ENCODE measurements around the gene ATP10A. TPM values are rescaled to one million over a fixed set of nuclear protein-coding genes. Genes with fewer than 3 reads are reported as not detected.

Gene ATP10A
- total RNA-seq, 3 donors from 2014 or later: 6.4 to 17.4 (median 7.2) TPM

DNA sequence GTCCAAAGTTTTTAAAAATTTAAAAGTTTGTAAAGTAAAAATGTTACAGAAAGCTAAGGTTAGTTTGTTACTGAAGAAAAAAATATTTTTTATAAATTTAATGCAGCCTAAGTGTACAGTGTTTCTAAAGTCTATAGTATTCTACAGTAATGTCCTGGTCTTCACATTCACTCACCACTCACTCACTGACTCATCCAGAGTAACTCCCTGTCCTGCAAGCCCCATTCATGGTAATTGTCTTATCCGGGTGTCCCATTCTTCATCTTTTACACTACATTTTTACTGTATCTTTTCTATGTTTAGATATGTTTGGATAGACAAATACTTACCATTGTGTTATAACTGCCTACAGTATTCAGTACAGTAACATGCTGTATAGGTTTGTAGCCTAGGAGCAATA is 36.7 kb upstream of the ATP10A start:
- TF ChIP-seq, protein P1, sequence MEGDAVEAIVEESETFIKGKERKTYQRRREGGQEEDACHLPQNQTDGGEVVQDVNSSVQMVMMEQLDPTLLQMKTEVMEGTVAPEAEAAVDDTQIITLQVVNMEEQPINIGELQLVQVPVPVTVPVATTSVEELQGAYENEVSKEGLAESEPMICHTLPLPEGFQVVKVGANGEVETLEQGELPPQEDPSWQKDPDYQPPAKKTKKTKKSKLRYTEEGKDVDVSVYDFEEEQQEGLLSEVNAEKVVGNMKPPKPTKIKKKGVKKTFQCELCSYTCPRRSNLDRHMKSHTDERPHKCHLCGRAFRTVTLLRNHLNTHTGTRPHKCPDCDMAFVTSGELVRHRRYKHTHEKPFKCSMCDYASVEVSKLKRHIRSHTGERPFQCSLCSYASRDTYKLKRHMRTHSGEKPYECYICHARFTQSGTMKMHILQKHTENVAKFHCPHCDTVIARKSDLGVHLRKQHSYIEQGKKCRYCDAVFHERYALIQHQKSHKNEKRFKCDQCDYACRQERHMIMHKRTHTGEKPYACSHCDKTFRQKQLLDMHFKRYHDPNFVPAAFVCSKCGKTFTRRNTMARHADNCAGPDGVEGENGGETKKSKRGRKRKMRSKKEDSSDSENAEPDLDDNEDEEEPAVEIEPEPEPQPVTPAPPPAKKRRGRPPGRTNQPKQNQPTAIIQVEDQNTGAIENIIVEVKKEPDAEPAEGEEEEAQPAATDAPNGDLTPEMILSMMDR (IDR thresholded peaks at IDR 0.05): no peak
- TF ChIP-seq POLR2AphosphoS5 (IDR thresholded peaks at IDR 0.05) (no peak), POLR2A (IDR thresholded peaks at IDR 0.05) (no peak)
- DNase-seq (ENCODE audit: low spot score in 2 of 2): no peak
- Histone ChIP-seq H3K4me3 (no peak overlapping the region), H3K27me3 (no peaks in the 10 kb centered on the region), H3K27ac (no peak overlapping the region), H3K9me3 (no peaks in the 10 kb centered on the region), H3K4me1 (no peaks in the 10 kb centered on the region), H3K36me3 (no peaks in the 10 kb centered on the region)
- intact Hi-C loops (cut with DNase I; ENCODE audit: low total_unique reads): no loop called here

DNA sequence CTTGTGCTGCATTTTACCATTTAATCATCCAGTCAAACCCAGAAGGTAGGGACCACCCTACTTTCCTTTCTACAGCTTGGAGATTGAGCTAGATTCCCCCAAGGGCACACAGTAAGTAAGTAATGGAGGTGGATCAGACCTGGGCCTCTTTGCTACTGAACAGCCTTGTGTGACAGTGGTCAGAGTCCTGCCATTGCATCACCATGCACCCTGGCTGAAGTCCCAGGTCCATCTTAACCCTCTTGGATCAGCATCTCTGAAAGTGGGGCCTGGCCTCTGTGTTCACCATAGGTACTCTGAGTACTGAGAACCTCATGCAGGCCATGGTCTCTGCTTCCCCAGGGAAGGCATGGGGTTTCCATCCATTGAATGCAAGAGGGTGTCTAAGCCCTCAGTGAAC is 34.5 kb upstream of the ATP10A start:
- H3K27ac ChIP-seq: no peak overlapping the region
- no peaks in the 10 kb centered on the region for H3K36me3 ChIP-seq
- no peak for TF ChIP-seq POLR2A (IDR thresholded peaks at IDR 0.05)
- TF ChIP-seq, protein P1 (IDR thresholded peaks at IDR 0.05): no peak
- TF ChIP-seq POLR2AphosphoS5 (IDR thresholded peaks at IDR 0.05): no peak
- no peak for DNase-seq (ENCODE audit: low spot score in 2 of 2)
- no peaks in the 10 kb centered on the region for H3K27me3 ChIP-seq
- H3K4me1 ChIP-seq: no peaks in the 10 kb centered on the region
- H3K4me3 ChIP-seq: no peak overlapping the region
- intact Hi-C loops (cut with DNase I; ENCODE audit: low total_unique reads): no loop called here
- H3K9me3 ChIP-seq: no peaks in the 10 kb centered on the region

DNA sequence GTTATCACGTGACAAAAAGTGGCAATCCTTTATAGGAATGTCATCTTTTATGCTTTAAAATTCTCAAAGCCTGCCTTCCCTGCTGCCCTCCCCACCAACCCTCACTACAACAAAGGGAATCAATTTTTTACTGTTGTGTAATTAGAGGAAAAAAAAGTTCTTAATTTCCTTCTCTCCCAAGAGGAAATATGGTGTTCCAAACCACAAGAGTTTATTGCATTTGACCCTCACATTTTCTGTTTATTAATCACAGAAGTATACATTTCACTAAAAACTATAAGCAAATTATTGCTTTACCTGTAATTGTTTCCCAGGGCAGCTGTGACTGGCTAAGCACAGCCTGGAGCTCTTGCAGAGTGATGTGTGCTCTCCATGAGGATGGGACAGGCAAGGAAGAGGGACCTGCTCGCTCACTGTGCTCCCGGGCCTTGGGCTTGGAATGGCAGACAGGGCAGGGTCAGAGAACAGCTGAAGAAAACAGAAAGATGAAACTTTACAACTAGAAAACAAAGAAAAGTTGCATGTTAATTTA is 31.3 kb upstream of the ATP10A start:
- no peak for DNase-seq (ENCODE audit: low spot score in 2 of 2)
- H3K9me3 ChIP-seq: no peaks in the 10 kb centered on the region
- H3K4me1 ChIP-seq: peaks cover 0 to 4% of the 10 kb centered on the region in 2 donors
- TF ChIP-seq POLR2AphosphoS5 (IDR thresholded peaks at IDR 0.05) (no peak), POLR2A (IDR thresholded peaks at IDR 0.05) (no peak)
- TF ChIP-seq, protein P1 (IDR thresholded peaks at IDR 0.05): no peak
- H3K27ac ChIP-seq: no peak overlapping the region
- no peak overlapping the region for H3K4me3 ChIP-seq
- intact Hi-C loops (cut with DNase I; ENCODE audit: low total_unique reads): no loop called here
- H3K27me3 ChIP-seq: no peaks in the 10 kb centered on the region
- H3K36me3 ChIP-seq: no peaks in the 10 kb centered on the region

DNA sequence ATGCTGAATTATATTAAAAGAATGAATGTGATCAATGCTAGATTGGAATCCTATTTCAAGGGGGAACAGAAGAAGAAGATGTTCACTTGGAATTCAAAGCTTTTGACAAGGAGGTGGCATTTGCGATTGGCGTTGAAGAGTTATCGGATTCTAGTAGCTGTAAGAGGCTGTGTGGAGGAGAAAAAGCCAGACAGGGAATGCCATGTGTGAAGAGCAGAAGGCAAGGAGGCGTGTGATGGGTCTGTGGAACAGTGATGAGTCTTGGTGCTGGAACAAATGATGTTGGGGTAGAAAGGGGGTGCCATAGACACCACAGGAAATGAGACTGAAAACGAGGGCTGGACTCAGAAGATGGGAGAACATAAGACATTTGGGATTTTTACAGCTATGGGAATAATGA is 30.5 kb upstream of the ATP10A start:
- no peaks in the 10 kb centered on the region for H3K9me3 ChIP-seq
- no peaks in the 10 kb centered on the region for H3K36me3 ChIP-seq
- intact Hi-C loops (cut with DNase I; ENCODE audit: low total_unique reads): no loop called here
- no peaks in the 10 kb centered on the region for H3K27me3 ChIP-seq
- H3K27ac ChIP-seq: no peak overlapping the region
- no peak for DNase-seq (ENCODE audit: low spot score in 2 of 2)
- no peak overlapping the region for H3K4me3 ChIP-seq
- peaks cover 0 to 4% of the 10 kb centered on the region in 2 donors for H3K4me1 ChIP-seq
- TF ChIP-seq POLR2A (IDR thresholded peaks at IDR 0.05): no peak
- TF ChIP-seq, protein P1 (IDR thresholded peaks at IDR 0.05): no peak

DNA sequence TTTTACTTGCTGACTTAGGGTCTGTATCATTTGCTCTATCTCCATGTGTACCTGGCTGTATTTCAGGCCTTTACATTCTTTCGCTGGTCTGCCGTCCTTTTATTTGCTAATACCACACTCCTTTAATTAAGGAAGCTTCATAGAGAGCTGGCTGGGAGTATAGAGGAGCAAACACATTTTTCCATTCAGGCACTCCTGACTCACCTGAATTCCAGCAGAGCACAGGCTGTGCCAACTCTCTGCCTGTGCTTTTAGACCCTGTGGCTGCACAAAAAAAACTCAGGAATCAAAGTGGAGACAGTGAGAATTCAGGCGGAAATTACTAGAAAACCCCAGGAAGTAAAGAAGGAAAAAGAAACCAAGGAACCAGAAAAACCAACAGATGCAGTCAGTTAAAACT is 29.0 kb upstream of the ATP10A start:
- TF ChIP-seq POLR2AphosphoS5 (IDR thresholded peaks at IDR 0.05) (no peak), POLR2A (IDR thresholded peaks at IDR 0.05) (no peak)
- TF ChIP-seq, protein P1 (IDR thresholded peaks at IDR 0.05): no peak
- no peak overlapping the region for H3K4me3 ChIP-seq
- no peaks in the 10 kb centered on the region for H3K27me3 ChIP-seq
- no peak overlapping the region for H3K27ac ChIP-seq
- no peaks in the 10 kb centered on the region for H3K9me3 ChIP-seq
- peak in 1 of 2 donors; percentile 36 for DNase-seq (ENCODE audit: low spot score in 2 of 2)
- H3K4me1 ChIP-seq: peaks cover 0 to 4% of the 10 kb centered on the region in 2 donors
- intact Hi-C loops (cut with DNase I; ENCODE audit: low total_unique reads): no loop called here
- no peaks in the 10 kb centered on the region for H3K36me3 ChIP-seq
